CD4-positive, alpha-beta T cell (primary cell): ENCODE data around the gene TRMT10C. TPM values are rescaled to one million over a fixed set of nuclear protein-coding genes. Genes with fewer than 3 reads are reported as not detected.

ENCODE experiments used
- ATAC-seq: fragments of 200-7000 bp; cut with Tn5 transposase; one replicate; pipeline ENCODE4 v1.10.0; 2022; ENCODE audit warnings: mild to moderate bottlenecking; ENCODE audit not compliant: poor library complexity
- CTCF ChIA-PET: fragments of 350-600 bp; sonication (Branson Sonifier 250); formaldehyde crosslinking; loops from one replicate; lab custom pipeline; 2021; ENCODE audit warnings: antibody characterized with exemption, inconsistent platforms; lab: Charles Lee
- POLR2A ChIA-PET: fragments of 350-600 bp; sonication (Branson Sonifier 250); formaldehyde crosslinking; loops from one replicate; lab custom pipeline; 2021; ENCODE audit warnings: antibody characterized with exemption, inconsistent platforms; lab: Charles Lee
- DNase-seq, 14 experiments: peaks; one replicate each; pipeline ENCODE4 v3.0.0-alpha.2; 2013 to 2020; ENCODE audit warnings: mixed read lengths in 2 of 14
- H3K27ac ChIP-seq, 2 donors: one replicate each; pipeline versions ENCODE4 v1.5.1 to v1.7.0; 2013; ENCODE audit warnings: low read length in 2 of 2, low read depth in 1 of 2, mild to moderate bottlenecking in 1 of 2
- H3K27me3 ChIP-seq, 2 experiments: 1 replicate in 1 of 2; 2 replicates in 1 of 2; pipeline versions ENCODE4 v1.6.1 to v1.7.0; 2013; ENCODE audit warnings: low read length in 2 of 2, control low read depth in 1 of 2, mild to moderate bottlenecking in 1 of 2, moderate library complexity in 1 of 2; ENCODE audit not compliant: insufficient read depth in 2 of 2, control insufficient read depth in 1 of 2
- H3K36me3 ChIP-seq: one replicate; pipeline ENCODE4 v1.6.1; 2013; ENCODE audit warnings: low read length, control low read depth; ENCODE audit not compliant: insufficient read depth
- H3K4me1 ChIP-seq: one replicate; pipeline ENCODE4 v1.6.1; 2013; ENCODE audit warnings: low read length, control low read depth; ENCODE audit not compliant: insufficient read depth
- H3K4me3 ChIP-seq: one replicate; pipeline ENCODE4 v1.5.1; 2013; ENCODE audit warnings: mild to moderate bottlenecking, low read length, moderate library complexity
- H3K9me3 ChIP-seq, 2 experiments: 1 replicate in 1 of 2; 2 replicates in 1 of 2; pipeline versions ENCODE4 v1.6.1 to v1.7.0; 2013; ENCODE audit warnings: low read length in 2 of 2, mild to moderate bottlenecking in 2 of 2, control low read depth in 1 of 2, moderate library complexity in 1 of 2; ENCODE audit not compliant: control insufficient read depth in 1 of 2, insufficient read depth in 1 of 2
- H3K27ac Mint-ChIP-seq: one replicate; pipeline ENCODE4 v1.8.0; 2020; ENCODE audit warnings: mixed read lengths
- H3K27me3 Mint-ChIP-seq: one replicate; pipeline ENCODE4 v1.8.0; 2021; ENCODE audit warnings: mixed read lengths
- H3K36me3 Mint-ChIP-seq: one replicate; pipeline ENCODE4 v1.8.0; 2021; ENCODE audit warnings: low read depth, mixed read lengths
- H3K4me1 Mint-ChIP-seq: one replicate; pipeline ENCODE4 v1.8.0; 2021; ENCODE audit warnings: low read depth, mixed read lengths
- H3K4me3 Mint-ChIP-seq: one replicate; pipeline ENCODE4 v1.8.0; 2020; ENCODE audit warnings: mild to moderate bottlenecking, mixed read lengths
- H3K9me3 Mint-ChIP-seq: one replicate; pipeline ENCODE4 v1.8.0; 2020; ENCODE audit warnings: mixed read lengths
- intact Hi-C, 2 experiments: fragments of 100-400 bp; cut with DNase I in 1 of 2; cut with micrococcal nuclease in 1 of 2; formaldehyde crosslinking; loops; one replicate each; pipeline versions ENCODE4 v1.15.1 to v1.9.0; 2023 to 2025; cut with DNase I, micrococcal nuclease
- total RNA-seq, 174 experiments: library from RNA in 2 of 174; stranded (reverse) in 2 of 174; gene quantifications; one replicate each; pipeline ENCODE4 v1.2.3 and lab custom pipeline; 2021 to 2026
- TF ChIP-seq, protein P1 (sequence below): fragments of 200-600 bp; IDR thresholded peaks from one replicate; pipeline ENCODE4 v1.8.0; 2022; ENCODE audit warnings: antibody characterized with exemption, mild to moderate bottlenecking

TRMT10C gene
- total RNA-seq, 2 experiments from 2014 or later, result 49.4 to 51.2 TPM

DNA sequence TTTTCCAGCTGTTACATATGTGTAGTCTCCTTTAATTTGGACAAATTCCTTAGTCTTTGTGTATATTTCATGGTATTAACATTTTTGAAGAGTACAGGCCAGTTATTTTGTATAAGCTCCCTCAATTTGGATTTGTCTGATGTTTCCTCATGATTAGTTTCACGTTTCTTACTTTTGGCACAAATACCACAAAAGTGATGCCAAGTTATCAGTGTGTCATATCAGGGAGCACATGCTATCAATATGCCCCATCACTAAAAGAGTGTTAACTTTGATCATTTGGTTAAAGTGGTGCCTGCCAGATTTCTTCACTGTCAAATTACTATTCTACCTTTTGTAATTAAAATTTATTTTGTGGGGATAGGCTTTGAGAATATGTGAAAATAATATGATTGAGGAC lies 26.9 kb downstream of the TRMT10C start:
- peak overlapping the region; percentile 59 for H3K27ac Mint-ChIP-seq
- Histone ChIP-seq H3K27ac (no peak overlapping the region), H3K4me3 (no peak overlapping the region), H3K36me3 (peaks cover 84% of the 10 kb centered on the region), H3K4me1 (no peaks in the 10 kb centered on the region), H3K9me3 (no peaks in the 10 kb centered on the region), H3K27me3 (no peaks in the 10 kb centered on the region)
- ATAC-seq (no peak), DNase-seq (no peak)
- H3K36me3 Mint-ChIP-seq, result peaks cover 95% of the 10 kb centered on the region
- intact Hi-C loops, result no loop called here
- ChIA-PET CTCF (interaction anchor here (1.0 kb wide), 1 partner anchor 207 kb away, joined by 3 read pairs; no protein-coding TSS in a partner anchor), POLR2A (interaction anchor here (0.6 to 1.3 kb wide), 2 partner anchors 15 to 867 kb away, joined by 3 to 5 read pairs; partner anchors contain the start of gene PCNP)
- TF ChIP-seq, protein P1, sequence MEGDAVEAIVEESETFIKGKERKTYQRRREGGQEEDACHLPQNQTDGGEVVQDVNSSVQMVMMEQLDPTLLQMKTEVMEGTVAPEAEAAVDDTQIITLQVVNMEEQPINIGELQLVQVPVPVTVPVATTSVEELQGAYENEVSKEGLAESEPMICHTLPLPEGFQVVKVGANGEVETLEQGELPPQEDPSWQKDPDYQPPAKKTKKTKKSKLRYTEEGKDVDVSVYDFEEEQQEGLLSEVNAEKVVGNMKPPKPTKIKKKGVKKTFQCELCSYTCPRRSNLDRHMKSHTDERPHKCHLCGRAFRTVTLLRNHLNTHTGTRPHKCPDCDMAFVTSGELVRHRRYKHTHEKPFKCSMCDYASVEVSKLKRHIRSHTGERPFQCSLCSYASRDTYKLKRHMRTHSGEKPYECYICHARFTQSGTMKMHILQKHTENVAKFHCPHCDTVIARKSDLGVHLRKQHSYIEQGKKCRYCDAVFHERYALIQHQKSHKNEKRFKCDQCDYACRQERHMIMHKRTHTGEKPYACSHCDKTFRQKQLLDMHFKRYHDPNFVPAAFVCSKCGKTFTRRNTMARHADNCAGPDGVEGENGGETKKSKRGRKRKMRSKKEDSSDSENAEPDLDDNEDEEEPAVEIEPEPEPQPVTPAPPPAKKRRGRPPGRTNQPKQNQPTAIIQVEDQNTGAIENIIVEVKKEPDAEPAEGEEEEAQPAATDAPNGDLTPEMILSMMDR, result no peak
- no peak overlapping the region for H3K4me3 Mint-ChIP-seq
- H3K27me3 Mint-ChIP-seq, result no peaks in the 10 kb centered on the region
- no peaks in the 10 kb centered on the region for H3K9me3 Mint-ChIP-seq
- peaks cover 56% of the 10 kb centered on the region for H3K4me1 Mint-ChIP-seq

DNA sequence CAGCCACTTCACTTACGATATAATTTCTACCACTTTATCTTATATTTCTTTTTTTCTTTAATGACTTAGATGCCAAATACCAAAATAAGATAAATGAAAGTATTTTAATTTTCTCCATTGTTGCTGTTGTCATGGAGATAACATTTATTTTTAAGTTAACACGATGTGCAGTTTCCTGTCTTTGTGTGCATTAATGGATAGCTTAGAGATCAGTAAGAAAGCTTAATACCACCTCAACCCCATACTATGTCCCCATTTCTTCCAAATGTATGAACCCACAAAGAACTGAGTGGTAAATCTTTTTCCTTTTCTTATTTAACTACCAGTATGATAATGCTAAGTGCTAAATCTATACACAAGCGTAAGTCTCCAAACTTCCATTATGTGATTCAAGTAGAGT lies 29.4 kb downstream of the TRMT10C start:
- no peak for ATAC-seq
- CTCF ChIA-PET, result no interaction called here
- peaks cover 98% of the 10 kb centered on the region for H3K36me3 Mint-ChIP-seq
- Histone ChIP-seq H3K4me3 (no peak overlapping the region), H3K36me3 (peaks cover 71% of the 10 kb centered on the region), H3K27ac (no peak overlapping the region), H3K9me3 (no peaks in the 10 kb centered on the region), H3K27me3 (no peaks in the 10 kb centered on the region), H3K4me1 (no peaks in the 10 kb centered on the region)
- DNase-seq, result peak in 1 of 14 experiments; percentile 13
- TF ChIP-seq, protein P1, result no peak
- no peak overlapping the region for H3K4me3 Mint-ChIP-seq
- H3K4me1 Mint-ChIP-seq, result peaks cover 39% of the 10 kb centered on the region
- intact Hi-C loops, result no loop called here
- H3K9me3 Mint-ChIP-seq, result no peaks in the 10 kb centered on the region
- peak overlapping the region; percentile 21 for H3K27ac Mint-ChIP-seq
- POLR2A ChIA-PET, result interaction anchor here (0.9 kb wide), 1 partner anchor 12 kb away, joined by 3 read pairs; no protein-coding TSS in a partner anchor
- no peaks in the 10 kb centered on the region for H3K27me3 Mint-ChIP-seq

DNA sequence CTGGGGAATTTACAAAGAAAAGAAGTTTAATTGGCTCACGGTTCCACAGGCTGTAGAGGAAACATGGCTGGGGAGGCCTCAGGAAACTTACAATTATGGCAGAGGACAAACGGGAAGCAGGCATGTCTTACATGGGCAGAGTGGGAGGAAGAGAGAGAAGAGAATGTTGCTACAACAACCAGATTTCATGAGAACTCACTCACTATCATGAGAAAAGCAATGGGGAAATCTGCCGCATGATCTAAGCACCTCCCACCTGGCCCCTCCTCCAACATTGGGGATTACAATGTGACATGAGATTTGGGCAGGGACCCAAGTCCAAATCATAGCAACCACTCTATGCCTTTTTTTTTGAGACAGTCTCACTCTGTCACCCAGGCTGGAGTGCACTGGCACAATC lies 41.1 kb downstream of the TRMT10C start:
- Mint-ChIP-seq H3K4me3 (no peak overlapping the region), H3K36me3 (no peaks in the 10 kb centered on the region), H3K9me3 (no peaks in the 10 kb centered on the region), H3K27me3 (no peaks in the 10 kb centered on the region), H3K27ac (no peak overlapping the region), H3K4me1 (no peaks in the 10 kb centered on the region)
- POLR2A ChIA-PET, result no interaction called here
- H3K4me3 ChIP-seq, result no peak overlapping the region
- intact Hi-C loops, result no loop called here
- no peak for ATAC-seq
- no peak overlapping the region for H3K27ac ChIP-seq
- H3K27me3 ChIP-seq, result no peaks in the 10 kb centered on the region
- CTCF ChIA-PET, result no interaction called here
- DNase-seq, result no peak
- TF ChIP-seq, protein P1, result no peak
- peaks cover 0 to 3% of the 10 kb centered on the region in 2 experiments for H3K9me3 ChIP-seq
- no peaks in the 10 kb centered on the region for H3K36me3 ChIP-seq
- no peaks in the 10 kb centered on the region for H3K4me1 ChIP-seq
